RPMI7951 (cell line): Measurements from ENCODE around the gene KRT79. TPM values are rescaled to one million over a fixed set of nuclear protein-coding genes. Genes with fewer than 3 reads are reported as not detected.
A peak's percentile ranks its signal among the peaks of the same experiment; 100 is the strongest.
"Not testable (repeated sequence)": the region's sequence is repeated elsewhere in the genome, so short reads cannot be mapped to it uniquely, and the experiment has no call there.

Experiments used
- DNase-seq: peaks from one replicate; pipeline ENCODE4 v3.0.0-alpha.2; 2012; ENCODE audit warnings: low read depth
- total RNA-seq: library from RNA; depleted of rRNA; stranded (reverse); fragments of >200 nt; shearing (Covaris generic); gene quantifications from 2 replicates; pipeline ENCODE4 v1.2.3, GENCODE V29; 2014

Gene KRT79
- total RNA-seq, 1 experiment from 2014 or later, result 4.8 TPM

GRCh38 chr12:52806821-52807543 lies 27.1 kb downstream of the KRT79 start:
- no peak for DNase-seq

GRCh38 chr12:52806169-52806811 lies 27.8 kb downstream of the KRT79 start:
- DNase-seq, result no peak

- DNase-seq, result no peak
Observed at GRCh38 chr12:52805739-52806138, 28.4 kb downstream of the KRT79 start.

- DNase-seq, result no peak
Observed at GRCh38 chr12:52805000-52805399, 29.1 kb downstream of the KRT79 start.

GRCh38 chr12:52802442-52802841 lies 31.7 kb downstream of the KRT79 start:
- DNase-seq, result no peak

GRCh38 chr12:52801773-52802172 lies 32.3 kb downstream of the KRT79 start:
- no peak for DNase-seq

- no peak for DNase-seq
Observed at GRCh38 chr12:52800259-52800917, 33.7 kb downstream of the KRT79 start.

GRCh38 chr12:52799505-52800211 lies 34.5 kb downstream of the KRT79 start:
- no peak for DNase-seq

GRCh38 chr12:52798671-52799504 lies 35.2 kb downstream of the KRT79 start:
- DNase-seq, result peak; percentile 41

GRCh38 chr12:52798003-52798670 lies 36.0 kb downstream of the KRT79 start:
- DNase-seq, result peak; percentile 50

- DNase-seq, result no peak
Observed at GRCh38 chr12:52797529-52797894, 36.6 kb downstream of the KRT79 start.

GRCh38 chr12:52796839-52797528 lies 37.1 kb downstream of the KRT79 start:
- no peak for DNase-seq

- no peak for DNase-seq
Observed at GRCh38 chr12:52796429-52796794, 37.7 kb downstream of the KRT79 start.

GRCh38 chr12:52795694-52796428 lies 38.2 kb downstream of the KRT79 start, which contains the start of gene KRT3:
KRT3 (minus strand) TSS chr12:52796117; CDS start chr12:52796042, 75 bp downstream.
- DNase-seq, result no peak

GRCh38 chr12:52795332-52795674 lies 38.8 kb downstream of the KRT79 start:
- DNase-seq, result not testable (repeated sequence)

GRCh38 chr12:52794479-52795331 lies 39.4 kb downstream of the KRT79 start:
- DNase-seq, result peak; percentile 75

GRCh38 chr12:52792185-52793029 lies 41.7 kb downstream of the KRT79 start:
- no peak for DNase-seq
